GM12892 (cell line): Measurements from ENCODE around the gene TNRC18.
"Not testable (repeated sequence)": the region's sequence is repeated elsewhere in the genome, so short reads cannot be mapped to it uniquely, and the experiment has no call there.

Experiments
- POLR2A ChIP-seq: IDR thresholded peaks from 2 replicates; pipeline ENCODE4 v1.6.1; 2011; ENCODE audit warnings: low read depth, low read length, control low read depth
- POLR2AphosphoS5 ChIP-seq: IDR thresholded peaks from 2 replicates; pipeline ENCODE4 v1.6.1; 2011; ENCODE audit warnings: low read depth, low read length, control low read depth

DNA sequence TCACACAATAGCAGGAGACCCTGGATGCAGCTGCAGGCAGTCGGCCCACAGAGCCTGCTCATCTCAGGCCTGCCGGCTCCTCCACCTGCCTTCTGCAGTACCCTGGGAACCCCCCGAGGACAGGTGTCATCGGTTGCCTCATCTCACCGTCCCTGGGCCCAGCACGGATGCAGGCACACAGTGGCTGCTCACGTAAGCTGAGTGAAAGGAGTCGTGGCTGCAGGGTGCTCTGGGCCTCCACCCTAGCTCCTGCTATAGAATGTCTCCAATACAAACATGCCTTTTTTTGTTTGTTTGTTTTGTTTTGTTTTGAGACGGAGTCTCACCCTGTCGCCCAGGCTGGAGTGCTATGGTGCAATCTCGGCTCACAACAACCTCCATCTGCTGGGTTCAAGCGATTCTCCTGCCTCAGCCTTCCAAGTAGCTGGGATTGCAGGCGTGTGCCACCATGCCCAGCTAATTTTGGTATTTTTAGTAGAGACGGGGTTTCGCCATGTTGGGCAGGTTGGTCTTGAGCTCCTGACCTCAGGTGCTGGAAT lies 163.0 kb downstream of the TNRC18 start:
- not testable (repeated sequence) for TF ChIP-seq POLR2A, POLR2AphosphoS5
